GM18517 (cell line): Measurements from ENCODE around the gene SNORC.
A peak's percentile ranks its signal among the peaks of the same experiment; 100 is the strongest.

ENCODE experiments used
- ATAC-seq: cut with Tn5 transposase; IDR thresholded peaks from one replicate; pipeline ENCODE4 v1.9.1; 2021; ENCODE audit warnings: mild to moderate bottlenecking, moderate library complexity; ENCODE audit not compliant: unreplicated experiment

The SNORC gene

DNA sequence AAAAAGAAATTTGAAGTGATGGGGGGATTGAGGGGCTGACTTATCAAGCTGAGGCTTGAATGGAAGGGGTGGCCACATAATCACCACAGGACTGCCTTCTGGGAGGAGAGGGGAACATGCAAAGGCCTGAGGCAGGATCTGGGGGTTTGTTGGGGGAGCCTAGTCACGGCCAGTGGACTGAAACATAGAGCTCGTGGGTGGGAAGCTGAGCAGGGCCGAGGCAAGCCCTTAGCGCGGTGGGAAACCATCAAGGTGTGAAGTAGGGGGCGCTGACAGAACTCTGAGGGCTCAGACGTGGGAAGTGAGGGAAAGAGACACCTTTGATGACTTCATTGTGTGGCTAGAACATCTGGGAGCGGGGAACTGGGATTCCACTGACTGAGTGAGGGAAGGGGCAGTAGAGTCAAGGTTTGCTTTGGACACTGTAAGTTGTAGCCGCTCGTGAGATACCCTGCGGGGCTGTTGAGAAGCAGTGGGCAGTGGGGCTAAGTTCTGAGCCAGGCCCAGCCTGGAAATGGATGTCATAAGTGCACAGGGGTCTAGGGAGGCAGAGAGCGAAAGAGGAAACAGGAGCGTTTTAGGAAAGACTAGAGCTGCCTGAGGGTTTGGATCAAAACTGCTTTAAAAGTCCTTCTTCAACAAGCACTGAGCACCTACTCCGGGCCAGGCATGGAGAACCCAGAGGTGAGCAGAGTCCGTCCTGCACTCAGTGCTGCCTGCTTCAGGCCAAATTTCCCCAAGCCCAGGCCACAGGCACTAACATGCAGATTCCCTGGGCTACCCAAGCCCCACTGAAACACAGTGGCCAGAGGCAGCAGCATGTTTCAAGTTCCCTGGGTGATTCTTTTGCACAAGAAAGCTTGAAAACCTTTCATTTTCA is 686 bp upstream of the SNORC start:
- no peak for ATAC-seq

DNA sequence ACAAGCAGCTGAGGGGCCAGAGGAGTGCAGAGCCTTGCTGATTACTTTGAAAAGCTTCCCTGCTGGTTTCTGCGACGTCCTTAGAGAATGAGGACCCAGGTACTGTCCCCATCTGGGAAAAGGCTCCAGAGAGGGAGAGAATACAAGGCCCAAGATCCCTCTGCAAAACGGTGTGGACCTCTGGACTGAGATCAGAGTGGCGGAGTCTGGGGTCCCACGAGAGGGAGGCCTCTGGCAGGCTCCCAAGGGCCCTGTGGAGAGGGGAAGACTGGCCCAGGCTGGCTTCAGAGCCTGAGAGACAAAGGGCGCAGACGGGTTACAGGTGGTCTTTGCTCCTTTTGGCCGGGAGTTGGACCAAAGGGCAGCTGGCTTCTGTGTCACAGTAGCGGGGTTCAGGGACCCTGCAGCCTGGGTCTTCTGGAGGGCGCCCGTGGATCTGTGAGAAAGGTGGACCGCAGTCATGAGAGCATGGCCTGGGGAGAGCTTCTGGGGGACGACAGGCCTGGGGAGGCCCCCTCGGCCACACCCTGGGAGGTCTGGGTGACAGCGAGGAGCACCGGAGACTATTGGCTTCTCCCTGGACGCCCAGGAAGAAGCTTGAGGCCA is 805 bp downstream of the SNORC start:
- ATAC-seq, result no peak

- no peak for ATAC-seq
Observed at GRCh38 chr2:232871418-232871834, 1.4 kb downstream of the SNORC start.

GRCh38 chr2:232871835-232872736 is 2.0 kb downstream of the SNORC start:
- ATAC-seq, result no peak

DNA sequence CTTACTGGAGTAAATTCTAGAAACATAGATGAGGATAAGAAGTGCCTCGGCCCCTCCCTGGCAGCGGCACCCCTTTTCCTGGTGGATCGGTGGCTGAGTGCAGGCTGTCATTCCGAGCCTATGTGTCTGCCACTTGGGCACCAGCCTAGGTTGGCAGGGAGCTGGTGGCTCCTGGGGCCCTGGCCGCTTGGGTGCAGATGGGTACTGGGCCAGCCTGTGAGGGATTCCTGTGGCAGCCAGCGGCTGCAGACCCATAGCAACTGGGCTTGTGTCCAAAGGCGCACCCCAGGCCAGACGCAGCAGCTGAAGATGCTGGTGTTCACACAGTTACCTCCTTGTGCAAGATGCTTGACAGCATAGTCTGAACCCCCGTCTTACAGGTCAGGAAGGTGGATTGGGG is 2.8 kb downstream of the SNORC start:
- ATAC-seq, result no peak

DNA sequence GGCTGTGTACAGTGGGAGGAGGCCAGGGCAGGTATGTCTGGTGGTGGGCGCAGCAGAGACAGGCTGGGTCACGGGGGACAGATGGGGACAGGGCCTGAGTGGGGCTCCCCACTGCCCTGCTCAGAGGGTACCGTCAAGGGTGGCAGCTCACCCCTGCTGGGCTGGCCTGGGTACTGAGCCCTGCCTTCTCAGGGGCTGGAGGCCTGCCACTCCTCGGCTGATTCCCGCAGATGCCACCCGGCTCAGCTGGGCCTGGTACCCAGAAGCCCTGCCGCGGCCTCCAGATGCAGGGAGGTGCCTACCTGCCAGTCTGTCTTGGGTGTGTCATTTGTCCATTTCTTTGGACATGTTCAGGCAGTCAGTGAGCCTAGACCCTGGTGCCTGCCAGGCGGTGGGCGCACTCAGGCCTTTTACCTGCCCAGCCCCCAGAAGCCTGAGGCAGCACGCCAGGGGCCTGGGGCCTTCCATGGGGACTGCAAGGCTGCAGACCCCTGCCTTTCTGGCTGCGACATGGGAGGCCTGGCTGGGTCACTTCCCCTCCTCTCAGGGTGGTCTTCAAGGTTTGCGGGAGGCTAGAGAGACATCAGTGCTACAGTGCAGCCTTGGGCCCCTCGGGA is 3.3 kb downstream of the SNORC start:
- ATAC-seq, result no peak

- ATAC-seq, result no peak
Observed at GRCh38 chr2:232873909-232874641, 4.0 kb downstream of the SNORC start.

GRCh38 chr2:232874677-232875223 is 4.7 kb downstream of the SNORC start:
- ATAC-seq, result no peak

DNA sequence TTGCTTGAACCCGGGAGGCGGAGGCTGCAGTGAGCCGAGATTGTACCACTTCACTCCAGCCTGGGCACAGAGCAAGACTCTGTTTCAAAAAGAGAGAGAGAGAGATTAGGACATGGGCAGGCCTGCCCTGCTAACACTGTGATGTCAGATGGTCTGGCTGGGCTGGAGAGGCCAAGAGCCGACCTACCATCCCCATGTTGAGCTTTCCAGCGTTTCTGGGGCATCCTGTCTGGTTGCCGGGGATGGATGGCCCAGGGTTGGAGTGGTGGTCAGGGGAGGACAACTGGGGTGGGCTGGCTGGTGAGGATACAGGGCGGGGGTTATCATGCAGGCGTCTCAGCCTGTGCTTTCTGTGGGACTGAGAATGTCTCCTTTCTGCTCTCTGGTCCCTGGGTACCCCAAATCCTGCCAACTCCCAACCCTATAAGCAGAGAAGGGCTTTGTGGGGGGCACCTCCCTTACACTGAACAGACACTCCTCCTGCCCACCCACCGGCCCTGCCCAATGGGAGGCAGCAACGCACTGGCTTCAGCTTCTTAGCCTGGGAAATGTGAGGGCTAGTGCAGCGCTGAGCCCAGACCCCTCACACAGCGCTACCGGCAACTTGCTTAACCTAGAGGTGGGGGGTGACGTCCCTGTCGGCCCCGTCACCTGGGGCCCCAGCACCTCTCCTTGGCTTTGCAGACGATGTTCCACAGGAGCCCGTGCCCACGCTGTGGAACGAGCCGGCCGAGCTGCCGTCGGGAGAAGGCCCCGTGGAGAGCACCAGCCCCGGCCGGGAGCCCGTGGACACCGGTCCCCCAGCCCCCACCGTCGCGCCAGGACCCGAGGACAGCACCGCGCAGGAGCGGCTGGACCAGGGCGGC is 5.4 kb downstream of the SNORC start:
- no peak for ATAC-seq

- peak; percentile 51 for ATAC-seq
Observed at GRCh38 chr2:232876161-232876977, 6.3 kb downstream of the SNORC start.

DNA sequence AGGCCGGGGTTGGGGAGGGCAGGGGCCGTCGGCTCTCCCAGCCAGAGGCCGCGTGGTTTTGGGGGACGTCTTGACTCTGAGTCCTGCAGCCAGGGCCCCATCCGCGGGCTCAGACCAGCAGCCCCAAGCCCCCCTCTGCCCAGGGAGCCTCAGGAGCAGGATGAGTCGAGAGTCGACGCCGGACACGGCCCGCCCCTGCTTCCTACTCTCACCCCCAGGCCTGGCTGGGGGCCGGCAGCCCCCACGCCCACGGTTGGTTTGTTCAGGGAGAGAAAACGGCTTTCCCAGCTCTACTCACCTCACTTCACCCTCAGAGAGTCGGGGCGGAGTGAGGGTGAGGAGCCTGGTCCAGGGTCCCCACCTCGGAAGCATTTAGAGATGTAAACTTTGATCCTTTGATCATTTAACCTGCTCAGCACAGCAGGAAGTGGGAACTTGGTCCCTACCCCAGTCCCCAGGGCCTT is 6.9 kb downstream of the SNORC start:
- ATAC-seq, result no peak

DNA sequence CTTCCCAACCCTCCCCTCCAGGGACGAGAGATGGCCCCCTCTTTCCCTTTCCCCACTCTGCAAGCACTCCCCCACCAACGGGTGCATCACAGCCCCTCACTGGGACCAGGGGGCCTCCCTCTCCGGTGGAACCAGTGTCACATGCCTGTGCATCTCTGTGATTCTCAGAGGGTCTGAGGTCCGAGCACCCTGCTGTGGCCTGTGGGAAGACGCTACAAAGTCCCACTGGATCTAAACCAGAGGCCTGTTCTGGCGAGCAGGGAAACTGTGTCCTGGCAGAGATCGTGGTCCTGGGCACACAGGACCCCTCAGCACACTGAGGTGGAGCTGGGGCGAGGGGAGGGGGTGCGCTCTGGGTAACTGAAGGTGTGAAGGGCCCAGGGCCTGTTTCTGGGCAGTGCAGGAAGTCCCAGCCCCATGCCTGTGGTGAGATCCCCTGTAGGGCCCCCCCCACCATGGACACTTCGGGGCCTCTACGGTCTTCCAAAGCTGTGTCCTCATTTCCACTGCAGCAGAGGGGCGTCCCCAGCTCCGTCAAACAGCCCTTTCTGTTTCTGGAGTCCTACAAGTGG is 8.0 kb downstream of the SNORC start:
- no peak for ATAC-seq

DNA sequence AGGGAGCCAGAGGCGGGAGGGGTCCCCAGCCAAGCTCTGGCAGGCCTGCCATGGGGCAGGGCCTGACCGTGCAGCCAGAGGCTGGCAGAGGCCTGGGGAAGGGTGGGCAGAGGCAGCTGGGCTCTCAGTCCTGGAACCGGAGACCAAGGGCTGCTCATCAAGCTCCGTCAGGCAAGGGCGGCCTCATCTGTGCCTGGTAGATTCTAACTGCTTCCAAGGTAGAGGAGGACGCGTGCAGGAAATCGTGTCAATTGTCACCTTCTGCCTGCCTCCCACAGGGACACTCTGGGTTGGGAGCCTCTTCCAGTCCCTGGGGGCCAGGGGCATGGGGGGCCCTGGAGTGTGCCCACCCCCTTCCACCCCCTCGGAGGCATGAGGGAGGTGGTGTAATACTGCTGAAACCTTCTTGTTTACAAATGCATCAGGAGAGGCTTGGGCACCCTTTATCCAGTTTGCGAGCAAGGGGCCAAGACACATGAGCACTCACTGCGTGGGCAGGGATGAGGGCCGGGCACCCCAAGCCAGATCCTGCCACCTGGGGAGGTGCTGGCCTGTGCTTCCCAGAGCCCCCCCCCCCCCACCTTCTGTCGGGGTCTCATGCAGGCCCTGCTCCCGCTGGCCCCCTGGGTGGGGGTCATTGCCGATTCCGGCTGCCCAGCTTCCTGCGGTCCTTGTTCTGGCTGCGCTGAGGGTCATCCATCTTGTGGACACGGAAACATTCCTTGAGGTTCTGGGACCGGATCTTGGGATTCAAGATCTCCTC is 9.0 kb downstream of the SNORC start:
- ATAC-seq, result no peak

GRCh38 chr2:232879618-232880494 is 9.8 kb downstream of the SNORC start:
- ATAC-seq, result no peak

- ATAC-seq, result no peak
Observed at GRCh38 chr2:232880764-232881351, 10.8 kb downstream of the SNORC start.

- ATAC-seq, result no peak
Observed at GRCh38 chr2:232882085-232882484, 12.0 kb downstream of the SNORC start.
